Middle frontal gyrus (tissue), 1 donor: ENCODE results near the gene CTF1.
"Not testable (repeated sequence)": the region's sequence is repeated elsewhere in the genome, so short reads cannot be mapped to it uniquely, and the experiment has no call there.

Source experiments
- DNase-seq: peaks from one replicate; pipeline ENCODE4 v3.0.0-alpha.2; 2015; ENCODE audit warnings: low spot score; ENCODE audit errors: extremely low spot score

The CTF1 gene, protein sequence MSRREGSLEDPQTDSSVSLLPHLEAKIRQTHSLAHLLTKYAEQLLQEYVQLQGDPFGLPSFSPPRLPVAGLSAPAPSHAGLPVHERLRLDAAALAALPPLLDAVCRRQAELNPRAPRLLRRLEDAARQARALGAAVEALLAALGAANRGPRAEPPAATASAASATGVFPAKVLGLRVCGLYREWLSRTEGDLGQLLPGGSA

DNA sequence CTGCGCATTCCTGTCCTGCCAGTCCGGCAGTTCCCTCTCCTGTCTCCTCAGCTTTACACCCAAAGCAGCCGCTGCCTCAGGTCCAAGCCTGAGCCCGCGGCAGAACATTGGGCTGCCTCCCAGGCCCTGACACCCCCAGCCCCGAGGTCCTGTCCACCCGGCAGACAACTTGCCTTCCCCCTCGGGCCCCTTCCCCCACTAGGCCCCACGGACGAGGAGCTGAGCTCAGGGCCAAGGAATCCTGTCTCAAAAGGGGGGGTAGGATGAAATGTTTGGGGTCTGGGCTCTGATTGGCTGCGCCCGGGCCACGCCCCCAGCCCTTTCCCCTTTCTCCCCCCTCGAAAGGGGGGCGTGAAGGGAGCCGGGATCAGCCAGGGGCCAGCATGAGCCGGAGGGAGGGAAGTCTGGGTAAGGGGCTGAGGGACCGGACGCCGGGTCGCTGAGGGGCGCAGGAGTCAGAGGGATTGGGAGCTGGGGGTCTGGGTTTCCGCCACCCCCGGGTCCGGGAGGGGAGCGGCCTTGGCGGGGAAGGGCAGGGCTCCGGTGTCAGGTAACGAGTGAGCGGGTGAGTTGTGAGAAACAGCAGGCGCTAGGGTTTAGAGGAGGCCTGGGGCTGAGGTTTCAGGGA, at the start of gene CTF1:
Gene CTF1, plus strand, starts transcription at position 354 of the 628 bp plus-strand sequence. Its CDS starts 30 bp downstream, at position 384.
- no peak for DNase-seq

DNA sequence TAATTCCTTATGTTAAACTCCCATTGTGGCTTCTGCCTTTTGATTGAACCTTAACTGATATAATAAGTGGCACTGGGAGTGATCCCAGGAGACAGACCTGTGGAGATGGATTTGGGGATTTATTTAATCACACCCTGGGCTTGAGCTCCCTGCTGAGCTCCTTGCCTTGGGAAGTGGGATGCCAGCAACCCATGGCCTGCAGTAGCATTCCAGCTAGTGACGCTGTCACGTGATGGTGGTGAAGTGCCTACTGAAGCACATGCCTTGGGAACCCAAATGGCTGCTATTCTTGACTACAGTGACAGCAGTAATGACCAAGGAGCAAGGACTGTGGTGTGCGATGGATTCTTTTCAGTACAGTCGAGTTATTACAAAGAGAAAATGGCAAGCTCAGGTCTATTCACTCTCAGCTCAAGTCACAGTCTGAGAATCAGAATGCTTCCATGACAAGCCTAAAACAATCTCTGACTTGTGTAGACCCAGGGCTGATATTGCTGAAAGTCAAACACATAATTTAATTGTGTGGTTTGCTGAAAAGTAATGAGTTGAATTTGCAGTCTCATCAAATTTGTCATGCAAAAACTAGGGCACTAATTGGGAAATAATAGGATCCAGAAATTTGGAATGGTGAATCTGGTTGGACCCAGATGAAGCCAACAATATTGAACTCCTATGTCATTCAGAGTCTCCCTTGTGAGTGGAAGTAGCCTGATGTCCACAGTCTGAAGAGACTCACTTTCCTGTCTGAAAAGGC, 49.6 kb upstream of the CTF1 start:
- DNase-seq = no peak

DNA sequence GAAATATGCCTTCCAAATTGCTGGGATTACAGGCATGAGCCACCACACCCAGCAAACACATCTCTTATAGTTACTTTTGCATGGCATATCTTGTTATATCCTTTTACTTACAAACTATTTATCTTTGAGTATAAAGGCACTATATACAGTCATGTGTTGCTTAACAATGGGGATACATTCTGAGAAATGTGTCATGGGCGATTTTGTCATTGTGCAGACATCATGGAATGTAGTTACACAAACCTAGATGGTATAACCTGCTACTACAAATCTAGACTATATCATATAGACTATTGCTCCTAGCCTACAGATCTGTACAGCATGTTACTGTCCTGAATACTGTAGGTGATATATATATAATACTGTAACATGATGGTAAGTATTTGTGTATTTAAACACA, 46.2 kb upstream of the CTF1 start:
- DNase-seq = no peak

DNA sequence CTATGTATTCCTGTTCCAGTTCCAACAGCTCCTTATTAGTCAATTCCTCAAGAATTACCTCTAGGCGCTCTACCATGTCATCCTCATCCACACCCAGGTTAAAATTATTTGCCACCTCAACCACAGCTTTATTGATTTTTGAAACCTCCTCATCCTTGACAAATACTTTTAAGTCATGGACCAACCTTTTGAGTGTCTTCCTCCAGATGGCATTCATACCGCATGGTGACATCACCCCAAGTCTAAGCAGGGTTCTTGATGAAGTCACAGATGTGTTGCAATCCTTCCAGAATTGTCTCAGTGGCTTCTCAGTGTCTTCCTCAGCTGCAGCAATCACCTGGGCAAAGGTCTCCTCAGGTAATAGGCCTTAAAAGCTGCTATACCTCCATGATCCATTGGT, 42.7 kb upstream of the CTF1 start:
- no peak for DNase-seq

DNA sequence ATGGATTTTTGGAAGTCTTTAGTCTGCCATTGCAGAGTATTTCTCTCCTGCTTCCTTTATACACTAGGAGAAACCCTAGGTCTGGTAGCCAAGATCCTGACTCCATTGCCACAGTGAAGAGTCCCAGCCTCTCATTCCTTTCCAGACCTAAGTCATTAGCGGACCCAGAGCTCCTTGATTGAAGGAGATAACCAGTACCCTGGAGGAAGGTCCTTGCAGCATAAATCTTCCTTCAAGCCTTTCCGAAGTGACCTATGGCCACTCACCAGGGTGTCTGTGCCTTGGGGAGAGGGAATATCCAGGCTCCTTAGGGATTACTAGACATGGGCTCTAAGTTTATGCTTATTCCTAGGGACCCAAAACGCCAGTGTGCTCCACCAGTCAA, 38.3 kb upstream of the CTF1 start:
- no peak for DNase-seq

DNA sequence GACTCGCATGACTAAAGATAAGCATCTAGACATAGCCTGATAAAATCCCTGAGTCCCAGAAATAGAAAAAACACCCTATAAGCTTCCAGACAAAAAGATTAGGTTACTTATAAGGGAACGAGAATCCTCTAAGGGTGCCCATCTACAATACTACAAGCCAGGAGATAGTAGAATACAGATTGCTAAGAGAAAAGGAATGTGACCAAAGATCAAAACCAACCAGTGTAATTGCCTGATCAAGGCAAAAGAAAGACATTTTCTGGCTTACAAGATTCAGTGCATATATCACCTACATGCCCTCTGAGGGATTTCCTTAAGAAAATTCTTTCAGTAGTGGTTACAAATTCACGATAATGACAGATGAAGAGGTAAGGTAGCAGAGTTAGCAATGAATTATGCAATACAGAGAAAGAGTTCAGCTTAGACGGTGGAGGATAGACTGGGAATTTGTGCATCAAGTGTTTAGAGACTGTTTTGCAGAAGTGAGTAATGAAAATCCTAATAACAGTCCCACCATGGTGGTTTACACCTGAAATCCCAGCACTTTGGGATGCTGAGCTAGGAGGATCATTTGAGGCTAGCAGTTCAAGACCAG, 37.5 kb upstream of the CTF1 start:
- no peak for DNase-seq

DNA sequence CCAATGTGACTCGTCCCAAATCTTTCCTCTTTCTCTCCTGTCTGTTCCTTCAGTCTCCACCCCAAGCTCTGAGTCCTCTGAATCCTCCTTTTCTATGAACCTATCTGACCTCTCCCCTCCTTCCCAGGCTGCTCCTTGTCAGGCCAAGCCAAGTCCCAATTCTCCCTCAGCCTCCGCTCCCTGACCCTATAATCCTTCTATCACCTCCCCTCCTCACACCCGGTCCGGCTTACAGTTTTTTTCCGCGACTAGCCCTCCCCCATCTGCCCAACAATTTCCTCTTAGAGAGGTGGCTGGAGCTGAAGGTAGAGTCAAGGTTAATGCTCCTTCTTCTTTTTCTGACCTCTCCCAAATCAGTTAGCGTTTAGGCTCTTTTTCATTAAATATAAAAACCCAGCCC, 35.7 kb upstream of the CTF1 start:
- not testable (repeated sequence) for DNase-seq

DNA sequence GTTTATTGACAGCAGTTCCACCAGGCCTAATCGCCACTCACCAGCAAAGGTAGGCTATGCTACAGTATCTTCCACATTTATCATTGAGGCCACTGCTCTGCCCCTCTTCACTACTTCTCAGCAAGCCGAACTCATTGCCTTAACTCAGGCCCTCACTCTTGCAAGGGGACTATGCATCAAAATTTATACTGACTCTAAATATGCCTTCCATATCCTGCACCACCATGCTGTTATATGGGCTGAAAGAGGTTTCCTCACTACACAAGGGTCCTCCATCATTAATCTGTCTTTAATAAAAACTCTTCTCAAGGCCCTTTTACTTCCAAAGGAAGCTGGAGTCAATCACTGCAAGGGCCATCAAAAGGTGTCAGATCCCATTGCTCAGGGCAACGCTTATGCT, 33.2 kb upstream of the CTF1 start:
- not testable (repeated sequence) for DNase-seq

DNA sequence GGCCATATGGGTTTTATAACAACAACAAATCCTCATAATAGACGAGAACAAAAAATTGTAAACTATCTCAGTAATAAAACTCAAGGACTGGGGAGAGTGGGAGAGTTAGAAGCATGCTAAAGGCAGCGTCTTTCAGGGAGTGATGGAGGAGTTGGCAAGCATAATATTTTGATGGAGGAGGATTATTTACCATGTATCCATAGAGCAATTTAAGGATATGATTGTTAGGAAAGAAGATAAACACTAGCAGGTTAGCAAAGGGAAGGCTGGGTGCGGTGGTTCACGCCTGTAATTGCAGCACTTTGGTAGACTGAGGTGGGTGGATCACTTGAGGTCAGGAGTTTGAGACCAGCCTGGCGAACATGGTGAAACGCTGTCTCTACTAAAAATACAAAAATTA, 30.4 kb upstream of the CTF1 start:
- DNase-seq = no peak

DNA sequence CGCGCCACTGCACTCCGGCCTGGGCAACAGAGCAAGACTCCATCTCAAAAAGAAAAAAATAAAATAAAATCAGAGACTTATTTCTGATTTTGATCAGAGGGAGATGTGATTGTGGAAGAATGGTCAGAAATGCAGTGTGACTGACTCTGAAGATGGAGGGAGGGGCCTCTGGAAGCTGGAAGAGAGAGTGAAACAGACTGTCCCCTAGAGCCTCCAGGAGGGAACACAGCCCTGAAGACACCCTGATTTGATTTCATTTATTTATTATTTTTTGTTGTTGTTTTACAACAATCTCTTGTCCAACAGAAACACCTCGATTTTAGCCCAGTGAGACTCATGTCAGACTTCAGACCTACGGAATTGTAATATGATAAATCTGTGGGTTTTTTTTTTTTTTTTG, 28.7 kb upstream of the CTF1 start:
- DNase-seq = no peak

DNA sequence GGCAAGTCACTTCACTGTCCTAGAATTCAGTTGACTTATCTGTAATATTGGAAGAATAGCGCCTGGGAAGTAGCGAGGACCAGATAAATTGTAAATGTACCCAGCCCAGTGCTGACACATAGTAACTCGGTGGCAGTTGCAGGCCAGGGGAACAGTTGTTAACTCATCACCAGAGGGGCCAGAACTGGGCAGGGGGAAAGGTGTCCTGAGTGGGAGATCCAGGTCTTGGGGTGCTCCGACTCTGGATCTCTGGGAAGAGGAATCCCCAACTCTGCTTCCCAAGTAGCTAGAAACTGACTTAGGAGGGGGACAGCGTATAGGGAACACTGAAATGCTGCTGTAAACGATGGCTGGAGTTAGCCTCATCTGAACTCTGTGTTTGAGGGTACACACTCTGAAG, 25.5 kb upstream of the CTF1 start:
- no peak for DNase-seq

DNA sequence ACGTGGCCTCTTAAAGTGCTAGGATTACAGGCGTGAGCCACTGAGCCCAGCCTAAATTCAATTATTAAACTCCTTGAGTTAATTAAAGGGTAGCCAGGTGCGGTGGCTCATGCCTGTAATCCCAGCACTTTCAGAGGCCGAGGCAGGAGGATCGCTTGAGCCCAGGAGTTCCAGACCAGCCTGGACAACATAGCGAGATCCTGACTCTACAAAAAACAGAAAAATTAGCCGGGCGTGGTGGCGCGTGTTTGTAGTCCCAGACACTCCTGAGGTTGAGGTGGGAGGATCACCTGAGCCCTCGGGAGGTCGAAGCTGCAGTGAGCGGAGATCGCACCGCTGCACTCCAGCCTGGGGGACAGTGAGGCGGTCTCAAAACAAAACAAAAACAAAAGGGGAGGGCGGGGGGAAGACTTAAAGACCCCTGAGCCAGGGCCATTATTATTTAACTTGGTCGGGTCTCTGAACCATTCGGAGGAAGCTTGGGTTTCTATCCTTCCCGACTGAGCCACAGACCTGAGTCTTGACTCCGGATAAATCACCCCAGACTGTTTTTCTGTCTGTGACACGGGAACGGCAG, 22.1 kb upstream of the CTF1 start:
- no peak for DNase-seq

DNA sequence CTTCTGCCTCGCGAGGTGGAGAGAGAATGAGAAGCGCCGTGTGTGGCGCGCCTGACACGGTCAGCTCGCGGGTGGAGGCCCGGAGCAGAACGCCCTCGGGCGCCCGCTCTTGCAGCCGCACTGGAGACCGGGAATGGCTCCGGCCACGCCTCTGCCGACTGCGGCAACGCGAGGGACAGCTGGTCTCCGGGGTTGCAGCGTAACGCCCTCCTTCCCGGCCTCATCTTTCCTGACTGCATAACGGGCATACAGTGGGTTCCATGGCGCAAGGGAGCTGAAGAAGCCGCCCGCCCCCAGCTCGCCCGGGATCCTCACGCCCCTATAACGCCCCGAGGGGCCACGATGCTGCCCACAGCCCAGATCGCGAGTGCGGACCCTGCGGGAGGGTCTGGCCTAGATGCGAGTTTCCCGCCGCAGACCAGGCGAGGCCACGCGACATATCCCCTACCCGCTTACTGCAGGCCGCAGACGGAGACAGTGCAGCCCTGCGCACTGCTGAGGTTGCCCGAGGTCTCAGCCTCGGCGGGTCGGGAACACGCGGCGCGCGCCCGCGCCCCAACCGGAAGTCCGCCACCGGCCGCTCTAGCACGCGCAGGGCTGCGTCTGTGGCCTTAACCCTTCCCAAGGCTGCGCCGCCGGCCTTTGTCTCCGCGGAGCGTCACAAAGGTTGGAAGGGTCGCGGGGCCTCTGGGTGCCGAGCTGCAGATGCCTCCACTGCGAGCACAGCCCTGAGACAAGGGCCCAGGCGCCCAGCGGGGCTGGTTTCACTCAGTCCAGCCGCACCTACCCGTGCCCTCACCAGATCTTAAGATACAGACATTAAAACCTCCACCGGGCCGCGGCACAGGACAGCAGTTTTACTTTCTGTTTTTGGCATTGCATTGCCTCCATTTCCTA, 21.3 kb upstream of the CTF1 start:
- peak; percentile 87 for DNase-seq

DNA sequence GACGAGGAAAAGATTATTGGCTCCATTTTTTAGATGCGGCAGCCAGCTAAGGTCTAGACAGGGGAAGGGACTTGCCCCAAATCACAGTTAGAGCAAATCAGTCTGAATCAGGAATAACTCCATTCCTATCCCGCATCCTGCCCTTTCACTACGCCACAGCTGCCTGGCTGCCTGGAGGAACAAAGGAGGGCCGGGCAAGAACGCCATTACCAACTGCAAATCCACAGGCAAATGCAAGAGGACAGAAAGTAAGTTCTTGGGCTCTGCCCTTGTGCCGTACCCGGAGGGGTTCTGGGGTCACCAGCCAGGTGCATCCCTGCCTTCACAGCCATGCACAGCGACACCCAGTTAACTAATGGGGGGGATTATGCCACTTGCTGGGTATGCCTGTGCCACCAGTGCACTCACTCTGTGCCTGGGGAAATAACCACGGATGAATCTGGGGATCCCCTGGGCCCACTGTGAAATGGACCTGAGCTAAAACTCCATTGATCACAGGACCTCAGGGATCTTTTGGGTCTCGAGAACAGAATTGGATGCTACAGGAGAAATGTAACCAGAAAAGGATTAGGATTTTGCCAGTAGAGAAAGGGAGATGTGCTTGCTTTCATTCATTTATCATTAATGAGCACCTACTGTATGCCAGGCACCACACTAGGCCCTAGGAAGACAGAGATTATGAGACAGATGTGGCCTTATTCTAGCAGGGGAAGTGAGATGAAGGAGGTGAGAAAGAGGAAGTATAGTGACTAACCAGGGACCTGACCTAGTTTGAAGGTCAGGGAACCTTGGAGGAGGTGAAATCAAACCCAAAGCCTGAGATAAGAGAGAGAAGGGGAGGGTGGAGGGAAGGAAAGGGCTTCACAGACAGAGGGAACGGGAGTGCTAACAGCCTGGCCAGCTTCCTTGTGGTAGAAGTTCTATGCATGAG, 20.3 kb upstream of the CTF1 start:
- DNase-seq = no peak

DNA sequence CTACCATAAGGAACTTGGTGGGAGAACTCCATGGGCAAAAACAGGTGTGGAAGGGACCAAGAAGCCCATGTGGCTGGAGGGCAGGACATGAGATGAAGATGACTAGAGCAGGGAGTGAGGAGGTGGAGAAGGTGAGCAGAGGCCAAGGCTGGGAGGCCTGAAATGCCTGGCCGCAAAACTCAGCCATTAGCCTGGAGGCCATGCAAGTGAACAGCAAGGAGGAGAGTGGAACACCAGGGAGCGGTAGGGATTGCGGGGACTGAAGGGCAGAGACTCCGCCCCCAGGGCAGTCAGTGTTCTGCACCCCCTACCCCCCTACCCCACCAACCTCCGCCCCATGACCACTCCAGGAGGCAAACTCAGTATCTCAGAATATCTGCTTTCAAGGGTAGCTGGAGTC, 19.5 kb upstream of the CTF1 start:
- no peak for DNase-seq

DNA sequence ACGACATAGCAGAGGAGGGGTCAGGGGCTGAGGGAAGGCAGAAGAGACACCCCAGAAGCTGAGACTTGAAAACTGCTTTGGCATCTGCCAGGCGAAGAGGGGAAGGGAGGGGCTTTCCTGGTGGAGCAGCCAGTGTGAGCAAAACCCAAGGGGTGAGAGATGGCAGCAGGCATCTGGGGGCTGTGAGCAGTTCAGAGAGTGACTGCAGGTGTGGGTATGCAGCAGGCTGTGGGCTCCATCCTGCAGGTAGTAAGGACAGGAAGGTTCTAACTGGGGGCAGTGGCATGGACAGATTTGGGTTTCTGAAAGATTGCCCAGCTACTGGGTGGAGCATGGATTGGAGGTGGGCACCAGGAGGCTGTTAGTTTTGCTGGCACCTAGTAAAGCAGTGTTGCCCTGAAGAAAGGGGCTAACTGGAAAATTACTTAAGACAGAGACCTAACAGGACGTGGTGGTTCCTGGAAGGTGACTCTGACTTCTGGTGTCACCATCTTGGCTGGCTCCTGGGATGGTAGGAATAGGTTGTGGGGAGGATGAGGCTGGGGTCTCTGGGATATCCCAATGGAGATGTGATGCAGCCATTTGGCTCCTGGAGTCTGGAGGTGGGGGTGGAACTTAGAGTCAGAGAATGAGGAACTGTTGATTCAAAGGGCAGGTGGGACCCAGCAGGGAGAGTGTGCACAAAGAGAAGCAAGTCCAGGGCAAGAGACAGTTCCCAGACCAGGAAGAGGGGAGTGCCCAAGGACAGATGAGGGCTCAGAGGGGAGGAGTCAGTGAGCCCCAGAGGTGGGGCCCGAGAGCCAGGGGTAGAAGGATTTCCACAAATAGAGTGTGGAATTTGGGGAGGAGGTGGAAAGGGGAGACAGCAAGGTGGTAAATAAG, 13.7 kb upstream of the CTF1 start:
- DNase-seq = no peak

DNA sequence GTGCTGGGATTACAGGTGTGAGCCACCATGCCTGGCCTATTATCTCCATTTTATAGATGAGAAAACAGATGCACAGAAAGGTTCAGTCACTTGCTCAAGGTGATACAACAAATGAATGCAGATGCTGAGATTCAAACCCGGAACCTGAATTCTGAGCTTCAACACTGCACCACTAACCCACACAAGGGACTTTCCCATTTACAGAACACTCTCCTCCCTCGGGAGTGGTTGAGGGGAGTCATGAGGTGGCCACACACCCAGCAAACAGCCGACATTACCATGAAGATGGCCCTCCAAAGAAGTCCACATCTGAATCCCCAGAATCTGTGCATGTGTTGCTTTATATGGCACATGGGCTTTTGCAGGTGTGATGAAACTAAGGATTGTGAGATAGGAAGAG, 11.7 kb upstream of the CTF1 start:
- no peak for DNase-seq

DNA sequence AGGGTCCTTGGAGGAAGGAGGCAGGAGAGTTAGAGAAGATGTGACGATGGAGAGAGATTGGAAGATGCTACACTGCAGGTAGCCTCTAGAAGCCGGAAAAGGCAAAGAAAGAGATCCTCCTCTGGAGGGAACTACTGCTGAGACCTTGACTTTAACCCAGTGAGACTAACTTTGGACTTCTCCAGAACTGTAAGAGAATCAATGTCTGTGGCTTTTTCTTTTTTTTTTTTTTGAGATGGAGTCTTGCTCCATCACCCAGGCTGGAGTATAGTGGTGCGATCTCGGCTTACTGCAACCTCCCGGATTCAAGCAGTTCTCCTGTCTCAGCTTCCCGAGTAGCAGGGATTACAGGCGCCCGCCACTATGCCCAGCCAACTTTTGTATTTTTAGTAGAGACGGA, 11.2 kb upstream of the CTF1 start:
- no peak for DNase-seq

DNA sequence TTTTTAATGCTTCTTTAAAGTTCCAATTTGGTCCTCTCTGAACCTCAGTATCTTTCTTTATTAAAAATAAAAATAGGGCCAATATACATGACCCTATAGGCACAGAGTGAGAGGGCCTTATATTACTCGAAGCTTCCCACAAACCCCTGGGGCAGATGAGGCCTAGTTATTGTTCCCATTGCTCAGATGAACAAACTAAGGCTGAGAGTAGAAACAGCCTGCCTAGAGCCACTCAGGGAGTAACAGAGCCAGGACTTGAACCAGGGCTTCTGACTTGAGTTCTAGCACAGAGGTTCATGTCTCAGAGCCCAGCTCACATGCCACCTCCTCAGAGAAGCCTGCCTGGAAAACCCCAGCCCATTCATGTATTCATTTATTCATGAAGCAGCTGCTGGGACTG, 10.3 kb upstream of the CTF1 start:
- DNase-seq = no peak
